PC-9 (cell line): Measurements from ENCODE around the gene MTCL1. TPM values are rescaled to one million over a fixed set of nuclear protein-coding genes. Genes with fewer than 3 reads are reported as not detected.

Experiments
- BruUV-seq: library from RNA; stranded (reverse); fragments of 400-500 nt; replicated peaks from 2 replicates; lab custom pipeline; 2021; lab: Mats Ljungman, UMichigan
- CTCF ChIA-PET: fragments of 300-600 bp; sonication (Branson Sonifier 250); formaldehyde crosslinking; loops from one replicate; lab custom pipeline; 2022; ENCODE audit warnings: antibody characterized with exemption; lab: Charles Lee
- POLR2A ChIA-PET: fragments of 300-600 bp; sonication (Branson Sonifier 250); formaldehyde crosslinking; loops from one replicate; lab custom pipeline; 2022; ENCODE audit warnings: antibody characterized with exemption; ENCODE audit not compliant: unreplicated experiment; lab: Charles Lee
- DNase-seq, 2 experiments: peaks; one replicate each; pipeline versions ENCODE4 v3.0.0 to v3.0.0-alpha.2; 2015 to 2022; ENCODE audit warnings: mixed read lengths in 1 of 2
- H2AFZ ChIP-seq: fragments of 200-600 bp; sonication (generic); 2 replicates; pipeline ENCODE4 v1.8.1; 2017; ENCODE audit warnings: antibody characterized with exemption
- H3F3A ChIP-seq: fragments of 200-600 bp; sonication (generic); 2 replicates; pipeline ENCODE4 v1.8.1; 2017; ENCODE audit warnings: antibody characterized with exemption, mild to moderate bottlenecking, low read depth; ENCODE audit not compliant: insufficient read depth
- H3K27ac ChIP-seq: fragments of 200-600 bp; sonication (generic); 2 replicates; pipeline ENCODE4 v1.6.1; 2016; ENCODE audit warnings: mixed run types
- H3K27me3 ChIP-seq: fragments of 200-600 bp; sonication (generic); 2 replicates; pipeline ENCODE4 v1.6.1; 2016; ENCODE audit warnings: low read depth, mixed run types; ENCODE audit not compliant: insufficient read depth
- H3K36me3 ChIP-seq: fragments of 200-600 bp; sonication (generic); 2 replicates; pipeline ENCODE4 v1.6.1; 2016; ENCODE audit warnings: low read depth, mixed run types
- H3K4me1 ChIP-seq: fragments of 200-600 bp; sonication (generic); replicated peaks from 2 replicates; pipeline ENCODE4 v1.6.1; 2016; ENCODE audit warnings: mixed run types; ENCODE audit not compliant: insufficient read depth
- H3K4me2 ChIP-seq: fragments of 200-600 bp; sonication (generic); 2 replicates; pipeline ENCODE4 v1.6.1; 2017; ENCODE audit warnings: mixed run types
- H3K4me3 ChIP-seq: fragments of 200-600 bp; sonication (generic); 2 replicates; pipeline ENCODE4 v1.6.1; 2016; ENCODE audit warnings: mixed run types
- H3K79me2 ChIP-seq: fragments of 200-600 bp; sonication (generic); 2 replicates; pipeline ENCODE4 v1.6.1; 2017; ENCODE audit warnings: low read depth, mixed run types
- H3K9me2 ChIP-seq: fragments of 200-600 bp; sonication (generic); 2 replicates; pipeline ENCODE4 v1.8.1; 2017; ENCODE audit warnings: mild to moderate bottlenecking; ENCODE audit not compliant: insufficient read depth
- H3K9me3 ChIP-seq: fragments of 200-600 bp; sonication (generic); 2 replicates; pipeline ENCODE4 v1.8.1; 2016; ENCODE audit warnings: low read depth; ENCODE audit not compliant: insufficient read depth
- H4K20me1 ChIP-seq: fragments of 200-600 bp; sonication (generic); 2 replicates; pipeline ENCODE4 v1.8.1; 2017; ENCODE audit not compliant: insufficient read depth
- CTCF ChIP-seq: fragments of 200-600 bp; sonication (generic); conservative IDR thresholded peaks from 2 replicates; pipeline ENCODE4 v1.6.1; 2017; ENCODE audit warnings: mixed run types, antibody characterized with exemption, mild to moderate bottlenecking, moderate library complexity
- EZH2 ChIP-seq: fragments of 200-600 bp; sonication (generic); IDR thresholded peaks from 2 replicates; pipeline ENCODE4 v1.8.0; 2017; ENCODE audit warnings: antibody characterized with exemption, low read depth
- intact Hi-C: fragments of 100-400 bp; cut with micrococcal nuclease; formaldehyde crosslinking; loops from one replicate; pipeline ENCODE4 v1.10.0; 2022; ENCODE audit not compliant: unreplicated experiment
- total RNA-seq: library from RNA; stranded (reverse); gene quantifications from 2 replicates; pipeline ENCODE4 v1.2.3, GENCODE V29; 2021

MTCL1 gene
- total RNA-seq, 1 experiment from 2014 or later: 29.6 TPM

- TF ChIP-seq CTCF (no peak), EZH2 (no peak)
- no peaks in the 10 kb centered on the region for H4K20me1 ChIP-seq
- H2AFZ ChIP-seq: peak overlapping the region; percentile 81; the same call in 1 of the 2 replicates
- no peaks in the 10 kb centered on the region for H3K36me3 ChIP-seq
- TSS peak; percentile 18 for BruUV-seq
- DNase-seq: peak in 1 of 2 experiments; percentile 49
- peak overlapping the region; percentile 97 for H3K4me2 ChIP-seq
- H3K27ac ChIP-seq: peak overlapping the region; percentile 47
- 0 out of 2 replicates have a peak, but pooled peaks cover 10% of the 10 kb centered on the region for H3K79me2 ChIP-seq
- peaks cover 18% of the 10 kb centered on the region; the same call in 1 of the 2 replicates for H3F3A ChIP-seq
- H3K27me3 ChIP-seq: no peaks in the 10 kb centered on the region
- H3K9me3 ChIP-seq: no peaks in the 10 kb centered on the region
- POLR2A ChIA-PET: interaction anchor here (0.6 to 1.1 kb wide), 2 partner anchors 93 to 109 kb away, joined by 3 to 11 read pairs; no protein-coding TSS in a partner anchor
- intact Hi-C loops: loop anchor here (1.0 to 5.0 kb wide), 4 partner anchors 23 to 230 kb away; no protein-coding TSS in a partner anchor
- no peaks in the 10 kb centered on the region for H3K9me2 ChIP-seq
- peaks cover 21% of the 10 kb centered on the region for H3K4me1 ChIP-seq
- CTCF ChIA-PET: interaction anchor here (1.1 to 1.2 kb wide), 2 partner anchors 11 to 275 kb away, joined by 3 to 6 read pairs; no protein-coding TSS in a partner anchor
- peak overlapping the region; percentile 76; the same call in 1 of the 2 replicates for H3K4me3 ChIP-seq
These were observed 2.4 kb downstream of the MTCL1 start for GRCh38 chr18:8707556-8708300.

GRCh38 chr18:8708670-8709069 lies 3.3 kb downstream of the MTCL1 start:
- Histone ChIP-seq H4K20me1 (no peaks in the 10 kb centered on the region), H3K9me2 (no peaks in the 10 kb centered on the region), H3K27ac (no peak overlapping the region), H3F3A (peaks cover 18% of the 10 kb centered on the region; the same call in 1 of the 2 replicates), H3K36me3 (no peaks in the 10 kb centered on the region), H2AFZ (no peak overlapping the region), H3K4me3 (no peak overlapping the region), H3K4me2 (no peak overlapping the region), H3K4me1 (peaks cover 19% of the 10 kb centered on the region), H3K9me3 (no peaks in the 10 kb centered on the region), H3K27me3 (no peaks in the 10 kb centered on the region), H3K79me2 (0 out of 2 replicates have a peak, but pooled peaks cover 15% of the 10 kb centered on the region)
- BruUV-seq: no TSS peak
- TF ChIP-seq CTCF (no peak), EZH2 (no peak)
- CTCF ChIA-PET: no interaction called here
- DNase-seq: no peak
- intact Hi-C loops: loop anchor here (5.0 kb wide), 2 partner anchors 96 to 229 kb away; no protein-coding TSS in a partner anchor
- POLR2A ChIA-PET: no interaction called here

- Histone ChIP-seq H2AFZ (no peak overlapping the region), H3K36me3 (no peaks in the 10 kb centered on the region), H3K9me3 (no peaks in the 10 kb centered on the region), H3F3A (peaks cover 13% of the 10 kb centered on the region; the same call in 1 of the 2 replicates), H3K4me2 (no peak overlapping the region), H3K9me2 (no peaks in the 10 kb centered on the region), H3K27ac (no peak overlapping the region), H3K79me2 (0 out of 2 replicates have a peak, but pooled peaks cover 16% of the 10 kb centered on the region), H3K4me3 (no peak overlapping the region), H3K4me1 (0 out of 2 replicates have a peak, but pooled peaks cover 11% of the 10 kb centered on the region), H4K20me1 (no peaks in the 10 kb centered on the region), H3K27me3 (no peaks in the 10 kb centered on the region)
- no peak for TF ChIP-seq EZH2
- TF ChIP-seq CTCF: no peak
- intact Hi-C loops: loop anchor here (5.0 kb wide), 2 partner anchors 97 to 228 kb away; no protein-coding TSS in a partner anchor
- POLR2A ChIA-PET: no interaction called here
- BruUV-seq: no TSS peak
- DNase-seq: no peak
- CTCF ChIA-PET: no interaction called here
These were observed 4.1 kb downstream of the MTCL1 start for GRCh38 chr18:8709248-8710059.
